CD4-positive, CD25-positive, alpha-beta regulatory T cell (primary cell): Measurements from ENCODE around the gene TRIM45. TPM values are rescaled to one million over a fixed set of nuclear protein-coding genes. Genes with fewer than 3 reads are reported as not detected.

Experiments
- ATAC-seq, 2 donors: fragments of 150-1000 bp; cut with Tn5 transposase; one replicate each; pipeline ENCODE4 v1.10.0; 2021; ENCODE audit warnings: low read depth in 2 of 2, moderate number of reproducible peaks in 2 of 2, moderate library complexity in 1 of 2
- DNase-seq, 3 donors: peaks; one replicate each; pipeline versions ENCODE4 v3.0.0 to v3.0.0-alpha.2; 2012 to 2022; ENCODE audit warnings: mixed read lengths in 1 of 3
- H3K27ac ChIP-seq: one replicate; pipeline ENCODE4 v1.7.0; 2013; ENCODE audit warnings: mild to moderate bottlenecking, low read length; ENCODE audit not compliant: insufficient read depth, poor library complexity, severe bottlenecking
- H3K27me3 ChIP-seq: one replicate; pipeline ENCODE4 v1.7.0; 2013; ENCODE audit warnings: low read length; ENCODE audit not compliant: control insufficient read depth, insufficient read depth
- H3K36me3 ChIP-seq: one replicate; pipeline ENCODE4 v1.7.0; 2013; ENCODE audit warnings: mild to moderate bottlenecking, low read length, moderate library complexity; ENCODE audit not compliant: control insufficient read depth, insufficient read depth
- H3K4me1 ChIP-seq: 2 replicates; pipeline ENCODE4 v1.7.0; 2013; ENCODE audit warnings: mild to moderate bottlenecking, low read length; ENCODE audit not compliant: insufficient read depth, control insufficient read depth, poor library complexity, severe bottlenecking
- H3K4me3 ChIP-seq: one replicate; pipeline ENCODE4 v1.7.0; 2013; ENCODE audit warnings: low read depth, mild to moderate bottlenecking, low read length, moderate library complexity
- H3K9me3 ChIP-seq, 2 experiments: 1 replicate in 1 of 2; 2 replicates in 1 of 2; pipeline ENCODE4 v1.7.0; 2013; ENCODE audit warnings: low read length in 2 of 2, mild to moderate bottlenecking in 1 of 2, moderate library complexity in 1 of 2; ENCODE audit not compliant: control insufficient read depth in 2 of 2
- H3K27ac Mint-ChIP-seq, 3 donors: one replicate each; pipeline ENCODE4 v1.8.0; 2020 to 2022; ENCODE audit warnings: mild to moderate bottlenecking in 3 of 3, mixed read lengths in 3 of 3, moderate library complexity in 2 of 3
- H3K27me3 Mint-ChIP-seq: one replicate; pipeline ENCODE4 v1.8.0; 2022; ENCODE audit warnings: mild to moderate bottlenecking, mixed read lengths
- H3K36me3 Mint-ChIP-seq: one replicate; pipeline ENCODE4 v1.8.0; 2020; ENCODE audit warnings: mixed read lengths
- H3K4me1 Mint-ChIP-seq, 4 donors: one replicate each; pipeline ENCODE4 v1.8.0; 2020 to 2022; ENCODE audit warnings: mixed read lengths in 4 of 4, mild to moderate bottlenecking in 1 of 4
- H3K4me3 Mint-ChIP-seq, 4 donors: one replicate each; pipeline ENCODE4 v1.8.0; 2020 to 2022; ENCODE audit warnings: mild to moderate bottlenecking in 4 of 4, mixed read lengths in 4 of 4, moderate library complexity in 3 of 4
- H3K9me3 Mint-ChIP-seq, 7 donors: one replicate each; pipeline ENCODE4 v1.8.0; 2020 to 2022; ENCODE audit warnings: mixed read lengths in 7 of 7, mild to moderate bottlenecking in 3 of 7, moderate library complexity in 2 of 7
- polyA plus RNA-seq, 4 donors: library from polyadenylated mRNA; unstranded; fragments of 300-500 nt; fragmentation: Illumina TruSeq; gene quantifications; one replicate each; pipeline ENCODE4 v1.2.3, GENCODE V29; 2021
- total RNA-seq: library from RNA; stranded (reverse); gene quantifications from one replicate; pipeline ENCODE4 v1.2.3, GENCODE V29; 2022

The TRIM45 gene
- total and polyA plus RNA-seq, 5 donors from 2014 or later, result 0.05 to 0.84 (median 0.11) TPM; not detected in 1

DNA sequence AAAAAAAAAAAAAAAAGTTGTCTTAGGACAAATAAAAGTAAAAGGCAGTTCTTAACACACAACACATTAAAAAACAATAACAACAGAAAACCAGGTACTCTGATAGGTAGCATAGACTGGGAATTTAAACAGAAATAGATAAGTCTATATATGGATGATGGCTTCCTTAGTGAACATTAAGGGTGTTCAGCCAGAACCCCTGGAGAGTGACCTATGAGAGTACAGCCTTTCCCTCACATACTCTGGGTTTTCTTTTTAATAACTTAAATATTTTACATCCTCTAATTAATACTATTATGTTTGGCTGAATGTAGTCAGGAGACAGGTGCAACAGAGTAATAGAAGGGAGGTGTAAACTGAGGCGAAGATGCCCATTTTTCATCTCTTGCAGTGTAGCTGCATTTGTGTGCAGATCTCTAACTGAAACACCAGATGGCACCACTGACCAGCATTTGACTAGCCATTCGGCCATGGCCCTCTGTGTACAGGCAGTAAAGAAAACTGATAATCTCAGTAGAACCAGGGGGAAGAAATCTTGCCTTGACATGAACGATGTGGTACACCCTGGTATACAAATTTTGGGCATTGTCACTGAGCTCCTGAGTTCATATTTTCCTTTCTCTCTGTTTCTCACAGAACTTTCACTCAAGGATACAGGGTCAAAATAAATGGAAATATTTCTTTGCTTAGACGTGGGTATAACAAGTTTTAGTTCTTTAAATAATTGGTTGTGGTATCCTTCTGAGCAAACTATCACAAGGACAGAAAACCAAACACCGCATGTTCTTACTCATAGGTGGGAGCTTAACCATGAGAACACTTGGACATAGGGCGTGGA lies 53.8 kb downstream of the TRIM45 start:
- H3K4me3 Mint-ChIP-seq, result peak overlapping the region in 1 of 4 donors; percentile 8
- H3K9me3 Mint-ChIP-seq, result no peaks in the 10 kb centered on the region
- DNase-seq, result peak; percentile 21 to 58 (median 36)
- peaks cover 38% of the 10 kb centered on the region for H3K36me3 Mint-ChIP-seq
- Histone ChIP-seq H3K36me3 (no peaks in the 10 kb centered on the region), H3K27me3 (no peaks in the 10 kb centered on the region), H3K9me3 (no peaks in the 10 kb centered on the region), H3K4me1 (peaks cover 17% of the 10 kb centered on the region), H3K4me3 (no peak overlapping the region), H3K27ac (no peak overlapping the region)
- H3K27ac Mint-ChIP-seq, result peak overlapping the region in 2 of 3 donors; percentile 42 to 62
- H3K27me3 Mint-ChIP-seq, result no peaks in the 10 kb centered on the region
- peaks cover 35 to 61% (median 55%) of the 10 kb centered on the region in 4 donors for H3K4me1 Mint-ChIP-seq
- peak; percentile 60 to 64 for ATAC-seq

DNA sequence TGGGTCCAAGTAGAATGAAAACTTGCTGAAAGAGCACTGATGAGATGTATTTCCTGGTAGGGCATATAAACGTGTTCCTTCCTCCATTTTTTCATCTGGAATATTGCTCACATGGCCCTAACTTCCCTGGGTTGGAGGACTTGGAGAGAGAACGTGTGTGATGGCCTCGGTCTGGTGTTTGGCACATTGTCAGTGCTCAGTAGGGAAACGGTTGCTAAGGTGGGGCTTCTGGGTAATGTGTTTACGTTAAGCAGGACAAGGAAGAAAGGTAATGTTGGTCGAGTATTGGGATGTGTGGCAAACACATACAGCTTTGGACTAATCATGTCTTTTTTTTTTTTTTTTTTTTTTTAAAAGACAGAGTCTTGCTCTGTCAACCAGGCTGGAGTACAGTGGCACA lies 55.2 kb downstream of the TRIM45 start:
- H3K36me3 Mint-ChIP-seq, result peaks cover 37% of the 10 kb centered on the region
- ATAC-seq (no peak), DNase-seq (no peak)
- H3K4me3 ChIP-seq, result no peak overlapping the region
- H3K4me1 Mint-ChIP-seq, result peaks cover 44 to 75% (median 62%) of the 10 kb centered on the region in 4 donors
- no peaks in the 10 kb centered on the region for H3K9me3 Mint-ChIP-seq
- H3K4me3 Mint-ChIP-seq, result no peak overlapping the region
- no peaks in the 10 kb centered on the region for H3K27me3 ChIP-seq
- H3K9me3 ChIP-seq, result no peaks in the 10 kb centered on the region
- peaks cover 29% of the 10 kb centered on the region for H3K4me1 ChIP-seq
- H3K27ac ChIP-seq, result no peak overlapping the region
- no peaks in the 10 kb centered on the region for H3K27me3 Mint-ChIP-seq
- no peaks in the 10 kb centered on the region for H3K36me3 ChIP-seq
- H3K27ac Mint-ChIP-seq, result no peak overlapping the region

DNA sequence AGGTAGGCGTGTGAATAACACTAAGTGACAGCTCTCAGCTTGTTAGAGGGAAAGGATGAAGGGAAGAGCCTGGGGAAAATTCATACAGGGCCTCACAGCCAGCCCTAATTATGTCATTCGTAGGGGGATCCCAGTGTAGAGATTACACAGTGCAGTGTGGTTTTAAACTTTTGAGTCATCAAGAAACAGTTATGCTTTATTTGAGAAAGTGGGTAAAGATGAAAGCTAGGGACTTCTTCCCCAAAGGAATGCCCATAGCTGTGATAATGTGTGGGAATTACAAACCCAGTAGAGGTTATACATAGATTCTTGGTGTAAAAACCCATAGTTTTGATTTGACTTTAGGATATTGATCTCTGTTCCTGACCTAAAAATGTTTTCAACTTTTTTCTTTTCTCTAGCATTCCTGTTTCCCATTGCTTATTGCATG lies 59.5 kb downstream of the TRIM45 start:
- Mint-ChIP-seq H3K27ac (peak overlapping the region in 2 of 3 donors; percentile 18 to 30), H3K4me1 (peaks cover 33 to 64% (median 47%) of the 10 kb centered on the region in 4 donors), H3K27me3 (no peaks in the 10 kb centered on the region), H3K36me3 (peaks cover 22% of the 10 kb centered on the region), H3K4me3 (peak overlapping the region in 2 of 4 donors; percentile 56 to 57), H3K9me3 (no peaks in the 10 kb centered on the region)
- Histone ChIP-seq H3K4me1 (peaks cover 55% of the 10 kb centered on the region), H3K27ac (peak overlapping the region; percentile 93), H3K4me3 (peak overlapping the region; percentile 86), H3K9me3 (no peaks in the 10 kb centered on the region), H3K36me3 (no peaks in the 10 kb centered on the region), H3K27me3 (no peaks in the 10 kb centered on the region)
- DNase-seq (peak in 2 of 3 donors; percentile 29 to 35), ATAC-seq (no peak)

Other genes with a start within 250 kb of the TRIM45 start
- gene PTGFRN, start 211.8 kb downstream of the TRIM45 start, total RNA-seq, result 0.10 TPM
- under 1 TPM in 2 of 4 donors, not detected in 2; 0.02 to 0.17 TPM for gene PTGFRN, start 211.8 kb downstream of the TRIM45 start, polyA plus RNA-seq
- gene CD101, start 120.0 kb downstream of the TRIM45 start, total RNA-seq, result 14.9 TPM
- gene CD101, start 120.0 kb downstream of the TRIM45 start, polyA plus RNA-seq, result 10 to 100 TPM in 2 of 4 donors, 1 to 10 TPM in 2; 4.3 to 38.9 (median 19.4) TPM
- 58.9 TPM for gene TTF2, start 61.4 kb downstream of the TRIM45 start, total RNA-seq
- 10 to 100 TPM in 2 of 4 donors, 1 to 10 TPM in 2; 5.3 to 13.0 (median 9.7) TPM for gene TTF2, start 61.4 kb downstream of the TRIM45 start, polyA plus RNA-seq
- not detected for gene VTCN1, start 89.2 kb upstream of the TRIM45 start, total RNA-seq
- gene VTCN1, start 89.2 kb upstream of the TRIM45 start, polyA plus RNA-seq, result not detected
- 113 TPM for gene MAN1A2, start 245.7 kb upstream of the TRIM45 start, total RNA-seq
- 10 to 100 TPM; 27.2 to 50.2 (median 42.2) TPM for gene MAN1A2, start 245.7 kb upstream of the TRIM45 start, polyA plus RNA-seq